ENCODE measurements around the gene MBNL2.
A peak's percentile ranks its signal among the peaks of the same experiment; 100 is the strongest.
"Not testable (repeated sequence)": the region's sequence is repeated elsewhere in the genome, so short reads cannot be mapped to it uniquely, and the experiment has no call there.

The MBNL2 gene

DNA sequence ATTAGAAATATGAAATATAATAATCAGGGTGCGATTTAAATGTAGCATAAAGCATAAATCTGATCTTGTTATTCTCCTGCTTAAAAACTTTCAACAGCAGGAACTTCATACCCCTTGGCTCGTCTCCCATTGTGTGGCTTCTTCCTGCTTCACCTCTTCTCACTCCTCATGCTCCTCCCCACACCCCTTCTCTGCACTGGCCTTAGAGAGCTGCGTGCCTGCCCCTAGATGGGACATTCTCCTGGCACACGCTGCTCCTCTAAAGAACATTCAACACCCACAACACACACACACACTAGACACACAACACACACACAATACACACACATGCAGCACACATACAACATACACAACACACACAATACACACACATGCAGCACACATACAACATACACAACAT is 107.2 kb downstream of the MBNL2 start:
- DNase-seq = no peak

DNA sequence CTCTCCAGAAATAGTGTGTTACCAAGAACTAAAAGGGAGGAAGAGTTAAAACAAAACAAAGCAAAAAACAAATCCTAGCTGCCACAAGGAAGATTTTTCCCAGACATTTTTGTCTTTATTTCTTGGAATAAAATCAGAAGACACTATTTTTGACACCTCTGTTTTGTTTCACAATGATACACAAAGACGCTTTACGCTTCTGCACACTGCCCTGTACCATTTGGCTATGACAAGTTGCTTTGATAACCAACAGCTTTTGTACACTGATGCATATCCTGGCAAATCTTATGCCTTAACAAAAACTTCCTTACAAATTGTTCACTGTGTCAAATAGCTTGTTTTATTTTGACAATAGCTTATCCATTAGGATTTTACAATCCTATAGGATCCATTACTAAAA is 108.3 kb downstream of the MBNL2 start:
- DNase-seq = no peak

DNA sequence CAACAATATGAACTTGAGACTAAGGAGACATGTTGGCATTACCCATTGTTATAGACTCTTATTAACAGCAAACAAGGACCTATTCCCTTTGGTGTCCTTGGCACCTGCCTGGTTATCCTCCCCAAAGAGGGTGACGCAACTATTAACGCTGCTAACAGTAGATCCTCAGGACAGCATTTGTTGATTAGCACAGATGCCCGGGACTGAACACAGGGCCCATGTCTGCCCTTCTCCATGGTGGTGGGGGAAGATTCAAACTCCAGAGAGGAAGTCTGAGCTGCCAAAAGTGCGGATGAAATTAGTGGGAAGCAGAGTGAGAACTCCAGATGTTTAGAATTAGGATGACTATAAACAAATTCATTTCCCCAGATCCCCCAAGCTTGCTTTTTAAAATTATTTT is 110.6 kb downstream of the MBNL2 start:
- DNase-seq = no peak

DNA sequence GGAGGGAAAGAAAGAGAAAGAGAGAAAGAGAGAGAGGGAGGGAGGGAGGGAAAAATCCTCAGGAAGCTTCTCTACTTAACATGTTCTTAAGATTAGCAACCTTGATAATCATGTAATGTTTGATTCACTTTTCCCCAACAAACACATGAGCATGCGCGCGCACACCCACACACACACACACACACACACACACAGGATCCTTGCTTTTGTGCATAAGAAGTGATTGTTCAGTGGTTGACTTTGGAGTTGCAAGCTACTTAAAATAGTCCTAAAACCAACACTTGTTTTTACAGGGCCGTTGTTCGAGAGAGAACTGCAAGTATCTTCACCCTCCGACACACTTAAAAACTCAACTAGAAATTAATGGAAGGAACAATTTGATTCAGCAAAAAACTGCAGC is 111.8 kb downstream of the MBNL2 start:
- DNase-seq = no peak

DNA sequence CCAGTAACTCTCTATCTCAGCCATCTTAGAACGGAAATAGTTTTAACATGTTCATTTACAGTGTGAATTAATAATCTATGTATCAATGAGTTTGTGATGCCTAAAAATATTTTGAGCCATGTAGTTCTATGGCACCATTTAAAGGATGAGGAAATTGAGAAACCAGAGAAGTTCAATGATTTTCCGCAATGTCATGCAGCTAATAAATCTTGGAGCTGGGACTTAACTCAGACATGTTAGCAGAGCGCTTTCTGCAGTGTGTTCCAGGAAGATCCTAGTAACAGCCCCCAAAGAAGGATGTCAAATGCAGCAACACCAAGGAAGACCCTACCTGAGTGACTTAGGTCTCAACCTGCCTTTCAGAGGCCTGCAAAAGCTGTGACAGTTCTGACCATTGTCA is 112.6 kb downstream of the MBNL2 start:
- DNase-seq = no peak

DNA sequence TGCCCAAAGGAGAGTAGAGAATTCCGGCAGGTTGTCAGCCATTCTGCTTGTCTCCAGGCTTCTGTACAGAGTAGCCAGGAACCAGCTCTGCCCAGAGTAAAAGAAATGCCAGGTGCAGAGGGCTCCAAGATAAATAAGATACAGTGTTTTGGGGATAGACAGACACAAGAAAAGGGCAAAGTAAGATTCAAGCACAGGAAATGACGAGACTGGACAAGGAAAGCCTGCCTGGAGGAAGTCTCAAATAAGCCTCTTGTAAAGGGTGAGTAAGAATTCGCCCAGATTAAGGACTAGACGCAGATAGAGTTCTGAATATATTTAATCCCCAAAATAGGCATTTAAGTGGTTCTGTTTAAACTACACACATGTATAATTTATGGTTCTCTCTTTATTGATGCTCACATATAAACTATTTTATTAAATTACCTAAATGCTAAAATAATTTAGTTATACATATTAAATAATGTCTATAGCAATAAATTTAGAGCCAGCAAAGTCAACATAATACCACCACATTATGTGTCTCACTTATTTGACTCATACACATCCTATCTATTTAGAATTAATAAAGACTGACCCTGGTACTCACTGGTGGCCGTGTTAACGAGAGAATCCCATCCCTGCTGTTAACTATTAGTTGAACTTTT is 113.5 kb downstream of the MBNL2 start:
- DNase-seq = no peak

DNA sequence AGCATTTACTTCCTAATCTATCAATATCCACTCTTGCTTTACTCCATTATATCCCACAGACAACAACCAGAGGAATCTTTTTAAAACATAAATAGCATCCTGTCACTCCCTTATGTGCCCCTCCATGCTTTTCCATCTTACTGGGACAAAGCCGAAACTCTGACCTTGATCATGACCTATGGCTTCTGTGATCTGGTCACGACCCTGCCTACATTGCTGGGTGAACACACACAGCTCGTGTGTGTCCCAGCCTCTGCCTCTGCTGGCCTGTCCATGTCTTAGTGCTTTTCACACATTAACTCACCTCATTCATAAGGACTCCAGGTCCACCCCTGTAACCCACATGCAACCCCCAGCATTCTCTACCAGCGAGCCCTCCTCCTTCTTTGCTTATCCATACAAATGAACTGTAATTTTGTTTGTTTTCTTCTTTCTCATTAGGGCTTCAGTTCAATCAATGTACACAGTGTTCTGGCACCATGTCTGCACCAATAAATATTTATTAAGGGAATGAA is 115.9 kb downstream of the MBNL2 start:
- no peak for DNase-seq

DNA sequence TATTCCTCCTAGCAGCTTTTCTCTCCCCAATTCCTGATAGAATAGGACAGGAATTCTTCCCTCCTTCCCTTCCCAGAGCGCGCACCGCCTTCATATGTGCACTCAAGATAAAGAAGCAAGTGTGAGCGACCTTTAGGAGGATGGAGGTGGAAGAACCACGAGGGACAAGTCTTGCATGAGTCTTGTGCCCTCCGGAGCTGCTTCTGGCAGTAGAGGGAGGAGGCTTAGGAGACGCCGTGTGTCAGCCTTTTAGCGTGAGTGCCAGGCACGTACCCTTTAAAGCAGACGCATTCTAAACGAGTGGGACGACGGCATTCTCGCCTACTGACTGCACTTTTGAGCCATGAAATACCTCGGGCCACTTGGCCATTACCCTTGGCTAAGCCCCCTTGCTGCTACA is 116.4 kb downstream of the MBNL2 start:
- DNase-seq = no peak

DNA sequence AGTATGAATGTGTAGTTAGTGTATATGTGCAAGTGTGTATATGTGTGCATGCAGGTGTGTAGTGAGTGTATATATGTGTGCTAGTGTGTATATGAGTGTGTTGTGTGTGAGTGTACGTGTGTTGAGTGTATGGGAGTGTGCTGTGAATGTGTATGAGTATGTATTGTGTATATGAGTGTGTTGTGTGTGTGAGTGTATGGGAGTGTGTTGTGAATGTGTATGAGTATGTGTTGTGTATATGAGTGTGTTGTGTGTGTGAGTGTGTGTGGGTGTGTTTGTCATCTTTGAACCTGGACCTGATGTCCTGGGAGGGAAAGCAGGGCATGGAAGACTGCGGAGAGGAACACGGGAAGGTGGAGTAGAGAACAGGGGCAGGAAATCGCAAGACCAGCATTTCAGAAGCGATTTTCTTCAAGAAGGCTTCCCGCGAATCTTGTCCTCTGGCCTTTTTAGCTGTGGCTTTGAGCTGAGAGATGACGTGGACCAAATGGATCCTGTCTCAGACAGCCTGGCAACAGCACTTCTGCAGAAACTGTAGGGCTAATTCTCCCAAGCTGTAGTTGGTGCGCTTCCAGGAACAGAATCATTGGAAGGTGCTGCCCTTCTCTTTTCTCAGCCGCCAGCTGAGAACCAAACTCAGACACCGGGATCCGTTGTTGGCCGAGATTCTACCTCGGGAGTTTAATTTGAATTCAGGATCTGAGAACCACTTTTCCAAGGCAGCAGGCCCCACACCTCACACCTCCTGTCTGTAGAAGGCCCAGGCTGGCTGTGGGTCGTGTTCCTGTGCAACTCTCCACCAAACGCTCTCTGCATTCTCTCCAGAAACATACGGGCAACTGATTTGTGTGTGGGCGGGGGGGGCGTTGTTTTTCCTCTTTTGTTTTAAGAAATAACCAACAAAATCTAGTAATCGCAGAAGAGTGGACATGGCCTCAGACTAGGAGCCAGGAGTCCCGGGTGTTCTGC is 117.2 kb downstream of the MBNL2 start:
- no peak for DNase-seq

DNA sequence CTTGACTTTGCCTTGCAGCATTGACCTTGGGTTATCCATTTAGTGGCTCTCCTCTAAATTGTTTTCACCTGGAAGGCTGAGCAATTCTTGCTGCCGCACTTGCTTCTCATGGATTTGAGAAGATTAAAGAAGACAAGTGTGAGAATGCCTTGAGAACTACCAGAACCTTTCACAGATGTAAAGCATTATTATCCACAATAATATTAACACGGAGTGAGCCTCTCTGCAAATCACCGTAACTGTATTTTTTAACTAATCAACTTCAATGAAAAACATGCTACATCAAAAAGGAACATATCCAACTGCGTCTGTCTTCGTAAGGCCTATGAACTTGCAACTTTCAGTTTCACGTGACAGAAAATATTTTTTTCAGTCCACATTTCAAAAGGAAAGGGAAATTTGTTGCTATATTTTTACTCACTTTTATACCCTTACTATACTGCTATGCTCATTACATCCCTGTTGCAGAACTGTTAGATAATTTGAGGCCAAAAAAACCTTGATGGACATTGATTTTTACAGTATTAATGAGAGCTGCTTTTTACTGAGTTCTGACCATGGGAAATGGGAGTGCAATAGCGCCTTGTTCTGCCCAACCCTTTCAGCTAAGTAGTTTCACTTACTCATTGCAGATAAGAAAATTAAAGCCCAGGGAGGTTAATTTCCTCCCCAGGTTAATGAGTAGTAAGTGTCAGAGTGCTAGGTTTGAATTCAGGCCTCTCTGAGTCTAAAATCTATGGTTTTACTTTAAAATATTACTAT is 118.0 kb downstream of the MBNL2 start:
- DNase-seq = no peak

DNA sequence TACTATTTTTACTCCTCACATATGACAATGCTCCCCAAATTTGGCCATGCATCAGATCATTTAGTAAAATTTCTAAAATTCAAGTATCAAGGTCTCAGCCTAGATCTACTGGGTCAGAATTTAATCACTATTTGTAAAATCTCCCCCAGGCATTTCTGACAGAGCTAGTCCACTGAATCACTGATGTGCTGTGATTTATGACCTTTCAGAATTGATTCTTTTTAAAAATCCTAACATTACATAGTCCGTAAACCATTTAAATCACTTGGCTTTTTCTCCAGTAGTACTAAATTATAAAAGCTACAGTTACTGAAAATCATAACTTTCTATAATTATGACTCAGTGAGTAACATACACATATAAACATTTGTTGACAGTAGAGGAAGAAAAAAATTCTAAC is 119.0 kb downstream of the MBNL2 start:
- DNase-seq = no peak

DNA sequence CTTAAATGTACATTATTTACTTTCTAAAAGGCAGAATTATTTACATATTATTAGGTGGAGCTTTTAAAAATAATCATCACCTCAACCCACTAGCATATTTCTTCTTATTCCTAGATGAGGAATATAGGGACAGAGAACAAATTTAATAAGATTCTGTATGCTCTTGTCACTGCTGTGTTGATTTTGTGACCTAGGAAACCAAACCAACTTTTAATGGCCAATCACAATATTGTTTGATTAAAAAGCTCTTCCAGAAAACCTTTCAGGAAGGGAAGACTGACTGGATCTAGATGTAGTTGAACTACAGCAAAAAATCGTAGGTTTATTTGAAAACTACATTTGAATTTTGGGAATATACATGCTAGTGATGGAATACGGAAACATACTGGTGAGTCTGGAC is 120.0 kb downstream of the MBNL2 start:
- DNase-seq = no peak

DNA sequence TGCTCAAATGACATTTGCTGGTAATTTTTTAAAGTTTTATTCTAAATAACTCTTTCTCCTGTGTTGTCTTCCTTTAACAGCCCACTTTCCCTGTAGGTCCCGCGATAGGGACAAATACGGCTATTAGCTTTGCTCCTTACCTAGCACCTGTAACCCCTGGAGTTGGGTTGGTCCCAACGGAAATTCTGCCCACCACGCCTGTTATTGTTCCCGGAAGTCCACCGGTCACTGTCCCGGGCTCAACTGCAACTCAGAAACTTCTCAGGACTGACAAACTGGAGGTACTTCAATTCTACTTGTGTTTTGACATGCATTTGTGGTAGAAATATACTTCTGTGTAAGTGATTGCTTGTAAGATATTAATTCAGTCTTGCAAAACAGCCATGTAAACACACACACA is 120.8 kb downstream of the MBNL2 start:
- no peak for DNase-seq

DNA sequence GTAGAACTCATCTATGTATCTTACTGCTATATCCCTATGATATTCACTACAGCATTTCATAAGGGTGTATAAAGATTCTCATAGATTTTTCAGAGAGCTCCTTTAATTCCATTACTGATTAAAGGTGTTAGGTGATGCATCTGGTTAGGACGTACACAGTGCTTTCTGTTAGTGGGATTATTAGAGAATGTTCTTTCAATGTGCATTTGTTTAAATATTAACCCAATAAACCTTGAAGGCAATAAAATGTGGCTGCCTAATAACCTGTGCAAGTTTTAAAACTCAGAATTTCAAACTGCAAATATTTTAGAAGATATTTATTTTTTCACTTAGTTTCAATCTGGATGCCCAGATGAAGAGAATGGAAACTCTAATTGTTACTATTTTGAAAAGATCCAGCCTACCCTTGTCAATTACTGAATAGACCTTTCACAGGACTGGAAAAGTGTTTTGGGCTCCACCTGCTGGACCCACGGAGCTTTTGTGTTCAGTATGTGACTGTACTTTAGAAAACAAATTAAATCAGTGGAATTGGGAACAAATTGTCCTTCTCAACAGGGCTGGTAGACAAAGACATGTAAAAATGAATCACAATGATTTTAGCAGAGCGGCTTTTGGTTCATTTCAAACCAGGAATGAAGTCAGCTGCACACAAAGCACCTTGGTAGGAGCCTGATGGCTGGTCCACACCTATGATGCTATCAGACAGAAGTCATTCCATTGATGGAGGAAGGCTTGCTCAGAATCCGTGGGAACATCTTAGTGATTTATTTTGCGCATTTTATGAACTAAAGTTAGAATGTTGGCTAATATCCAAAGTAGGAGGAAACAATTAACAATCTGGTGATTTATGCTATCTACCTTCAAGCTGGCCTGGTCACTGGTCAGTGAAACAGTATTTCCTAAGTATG is 122.4 kb downstream of the MBNL2 start:
- peak; percentile 69 for DNase-seq

DNA sequence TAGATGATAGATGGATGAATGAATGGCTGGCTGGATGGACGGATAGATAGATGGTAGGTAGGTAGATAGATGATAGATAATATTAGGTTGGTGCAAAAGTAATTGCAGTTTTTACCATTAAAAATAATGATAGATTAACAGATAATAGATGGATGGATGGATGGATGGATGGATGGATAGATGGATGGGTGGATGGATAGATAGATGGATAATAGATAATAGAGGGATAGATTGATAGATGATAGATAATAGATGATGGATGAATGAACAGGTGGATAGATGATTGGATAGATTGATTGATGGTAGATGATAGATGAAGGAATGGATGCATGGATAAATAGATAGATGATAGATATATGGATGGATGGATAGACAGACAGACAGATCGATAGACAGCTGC is 124.0 kb downstream of the MBNL2 start:
- DNase-seq = no peak

DNA sequence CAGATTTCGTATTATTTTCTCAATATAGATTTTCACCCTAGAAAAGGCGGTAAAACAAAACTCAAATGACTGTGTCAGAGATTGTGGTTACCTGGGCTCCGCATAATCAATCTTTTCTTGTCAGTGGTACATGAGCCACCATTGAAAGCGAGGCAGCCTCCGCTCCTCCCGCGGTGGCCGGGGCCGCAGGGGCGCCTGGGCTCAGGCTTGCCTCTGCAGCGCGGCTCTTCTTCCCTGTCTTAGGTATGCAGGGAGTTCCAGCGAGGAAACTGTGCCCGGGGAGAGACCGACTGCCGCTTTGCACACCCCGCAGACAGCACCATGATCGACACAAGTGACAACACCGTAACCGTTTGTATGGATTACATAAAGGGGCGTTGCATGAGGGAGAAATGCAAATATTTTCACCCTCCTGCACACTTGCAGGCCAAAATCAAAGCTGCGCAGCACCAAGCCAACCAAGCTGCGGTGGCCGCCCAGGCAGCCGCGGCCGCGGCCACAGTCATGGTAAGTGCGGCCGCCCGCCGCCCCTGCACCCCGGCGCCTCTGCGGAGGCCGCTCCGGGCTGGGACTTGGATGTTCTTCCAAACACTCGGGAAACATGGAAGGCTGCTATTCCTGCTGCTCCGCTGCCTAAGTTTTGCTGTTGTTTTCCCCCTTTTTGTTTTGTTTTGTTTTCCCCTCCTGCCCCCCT is 124.6 kb downstream of the MBNL2 start:
- no peak for DNase-seq

DNA sequence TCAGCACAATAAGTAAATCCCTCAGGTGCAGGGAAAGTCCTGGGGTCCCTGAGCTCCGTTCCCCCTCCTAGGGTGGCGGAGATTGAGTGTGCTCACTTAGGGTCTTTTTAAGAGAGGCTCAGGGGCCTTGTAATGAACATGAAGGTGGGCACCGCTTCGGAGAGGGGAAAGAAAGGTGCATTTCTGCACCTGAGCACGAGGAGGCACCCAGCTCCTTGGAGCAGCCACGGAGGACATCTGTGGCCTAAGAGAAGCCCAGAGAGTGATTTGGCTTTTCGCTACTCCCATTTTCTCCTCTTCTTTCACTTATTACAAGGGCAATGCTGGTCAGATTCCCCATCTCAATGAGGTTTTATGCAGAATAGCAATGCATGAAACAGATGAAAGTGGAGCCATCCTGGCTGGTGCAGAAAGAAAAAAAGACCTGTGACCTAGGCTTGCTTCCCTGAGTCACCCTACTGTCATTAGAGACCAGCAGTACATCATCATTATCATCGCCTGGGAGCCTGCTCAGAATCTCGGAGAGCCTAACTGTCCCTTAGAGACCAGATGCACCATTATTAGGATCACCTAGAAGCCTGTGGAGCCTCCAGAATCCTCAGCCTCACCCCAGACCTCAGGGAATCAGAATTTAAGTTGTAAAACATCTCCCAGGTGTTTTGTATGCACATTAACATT is 125.3 kb downstream of the MBNL2 start:
- DNase-seq = no peak

DNA sequence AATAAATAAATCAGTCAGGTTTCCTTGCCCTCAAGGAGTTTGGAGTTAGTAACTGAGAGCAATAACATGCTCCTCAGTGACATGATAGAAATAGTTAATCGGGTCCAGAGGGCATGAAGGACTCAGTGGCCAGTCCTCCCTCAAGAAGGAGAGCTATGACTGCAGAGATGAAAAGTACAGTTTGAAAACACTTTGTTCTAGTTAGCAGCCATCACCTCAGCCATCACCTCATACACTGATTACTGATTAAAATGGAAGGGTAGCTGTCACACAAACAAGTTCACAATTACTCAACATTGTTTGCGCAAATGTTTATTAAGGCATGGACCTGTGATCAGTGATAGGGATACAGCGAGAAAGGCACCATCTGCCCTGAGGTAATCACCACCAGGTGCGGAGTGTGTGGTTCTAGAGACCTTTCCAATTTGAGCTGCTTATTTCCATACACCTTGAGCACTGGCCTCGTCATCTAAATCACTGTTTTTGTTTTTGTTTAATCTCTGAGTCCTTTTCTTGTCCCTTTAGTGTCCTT is 126.5 kb downstream of the MBNL2 start:
- DNase-seq = no peak

DNA sequence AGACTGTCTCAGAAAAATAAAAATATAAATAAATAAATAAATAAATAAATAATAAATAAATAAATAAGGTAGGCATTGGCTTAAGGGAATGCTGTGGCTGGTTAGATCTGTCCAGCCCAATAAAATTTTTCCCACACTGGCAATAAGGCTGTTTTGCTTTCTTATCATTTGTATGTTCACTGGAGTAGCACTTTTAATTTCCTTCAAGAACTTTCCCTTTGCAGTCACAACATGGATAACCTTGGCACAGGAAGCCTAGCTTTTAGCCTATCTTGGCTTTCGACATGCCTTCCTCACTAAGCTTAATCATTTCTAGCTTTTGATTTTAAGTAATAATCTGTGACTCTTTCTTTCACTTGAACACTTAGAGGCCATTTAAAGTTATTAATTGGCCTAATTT is 129.9 kb downstream of the MBNL2 start:
- not testable (repeated sequence) for DNase-seq

DNA sequence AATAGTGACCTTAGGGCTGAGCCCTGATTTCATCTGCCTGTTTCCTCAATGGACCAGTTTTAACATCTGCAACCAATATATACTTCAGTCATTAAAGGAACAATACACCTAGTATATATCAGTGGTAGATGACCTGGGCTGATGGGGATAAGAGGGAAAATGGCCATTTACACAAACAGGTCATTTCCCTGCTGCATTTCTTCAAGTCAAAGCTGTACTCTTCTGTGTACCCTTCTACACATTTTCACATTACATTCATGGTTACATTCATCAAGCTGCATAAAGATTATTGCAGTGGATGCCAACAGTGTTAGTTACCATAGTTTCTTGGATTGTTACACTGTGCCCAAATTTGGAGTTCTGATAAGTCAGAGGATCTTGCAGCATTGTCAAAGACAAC is 130.7 kb downstream of the MBNL2 start:
- DNase-seq = no peak

Data from NCI-H1092 treated with DMSO at 0.1 percent for 48 hours (cell line).